ENCODE measurements around the gene GIPR. TPM values are rescaled to one million over a fixed set of nuclear protein-coding genes. Genes with fewer than 3 reads are reported as not detected.
A peak's percentile ranks its signal among the peaks of the same experiment; 100 is the strongest.

Gene GIPR
- total RNA-seq, 1 donor from 2014 or later, result 9.5 TPM

- H3K27ac Mint-ChIP-seq, result peak overlapping the region; percentile 98
- peaks cover 32% of the 10 kb centered on the region for H3K36me3 Mint-ChIP-seq (ENCODE audit: low read depth)
- H3K4me1 Mint-ChIP-seq (ENCODE audit: low read depth), result peaks cover 30% of the 10 kb centered on the region
- H3K27me3 Mint-ChIP-seq (ENCODE audit: low read depth), result no peaks in the 10 kb centered on the region
- H3K9me3 Mint-ChIP-seq, result no peaks in the 10 kb centered on the region
- no peak for DNase-seq (ENCODE audit: low spot score)
- H3K4me3 Mint-ChIP-seq (ENCODE audit: low read depth), result peak overlapping the region; percentile 79
- intact Hi-C loops (cut with micrococcal nuclease), result loop anchor here (1.0 to 5.0 kb wide), 3 partner anchors 11 to 219 kb away; partner anchors contain the start of gene ERCC1
Observed at GRCh38 chr19:45640849-45641273, 27.2 kb upstream of the GIPR start.

GRCh38 chr19:45641274-45642105 lies 26.5 kb upstream of the GIPR start:
- peaks cover 26% of the 10 kb centered on the region for H3K36me3 Mint-ChIP-seq (ENCODE audit: low read depth)
- no peaks in the 10 kb centered on the region for H3K27me3 Mint-ChIP-seq (ENCODE audit: low read depth)
- H3K4me3 Mint-ChIP-seq (ENCODE audit: low read depth), result peak overlapping the region; percentile 79
- H3K27ac Mint-ChIP-seq, result peak overlapping the region; percentile 98
- intact Hi-C loops (cut with micrococcal nuclease), result loop anchor here (1.0 to 5.0 kb wide), 7 partner anchors 11 to 219 kb away; partner anchors contain the start of genes ERCC1 and QPCTL
- H3K4me1 Mint-ChIP-seq (ENCODE audit: low read depth), result peaks cover 32% of the 10 kb centered on the region
- peak; percentile 81 for DNase-seq (ENCODE audit: low spot score)
- H3K9me3 Mint-ChIP-seq, result no peaks in the 10 kb centered on the region

DNA sequence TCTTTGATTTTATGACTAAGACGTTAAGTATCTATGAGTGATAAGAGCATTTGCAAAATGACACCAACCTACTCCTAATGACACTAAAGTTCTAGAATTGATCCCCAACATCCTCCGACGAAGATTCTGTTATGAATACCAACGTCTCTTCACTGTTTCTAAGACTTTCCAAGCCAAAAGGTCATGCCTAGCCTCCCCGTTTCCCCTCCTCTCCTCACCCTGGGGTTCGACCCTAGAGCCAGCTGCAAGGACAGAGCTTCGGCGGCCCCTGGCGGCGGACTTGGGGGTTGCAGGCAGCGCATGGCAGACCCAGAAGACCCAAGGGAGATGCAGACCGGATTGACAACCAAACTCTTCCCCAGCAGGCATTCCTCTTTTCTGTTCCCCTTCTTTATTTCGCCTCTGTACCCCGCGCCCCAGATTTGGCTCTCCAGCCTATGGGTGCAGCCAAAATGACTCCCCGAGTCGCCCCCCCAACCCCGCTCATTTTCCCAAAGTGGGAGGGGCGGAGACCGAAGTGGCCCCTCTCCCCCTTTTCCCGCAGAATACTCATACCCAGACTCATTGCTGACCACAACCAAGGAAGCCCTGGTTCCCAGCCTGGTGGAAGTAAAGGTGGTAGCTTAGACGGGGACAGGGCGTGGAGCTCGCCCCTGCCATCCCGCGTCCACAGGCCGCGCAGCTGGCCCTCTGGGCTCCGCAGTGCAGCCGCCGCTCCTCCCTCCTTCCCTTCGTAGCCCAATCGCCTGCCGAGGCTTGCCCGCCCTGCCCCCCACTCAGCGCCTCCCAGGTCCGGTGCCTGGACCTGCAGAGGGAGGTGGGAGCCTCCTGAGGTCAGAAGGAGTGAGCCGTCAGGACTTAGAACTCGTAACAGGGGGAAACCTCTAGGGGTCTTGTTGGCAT lies 24.7 kb upstream of the GIPR start:
- intact Hi-C loops (cut with micrococcal nuclease), result loop anchor here (1.0 to 5.0 kb wide), 4 partner anchors 36 to 221 kb away; partner anchors contain the start of genes ERCC1 and OPA3
- peak overlapping the region; percentile 98 for H3K27ac Mint-ChIP-seq
- H3K9me3 Mint-ChIP-seq, result no peaks in the 10 kb centered on the region
- H3K4me1 Mint-ChIP-seq (ENCODE audit: low read depth), result peaks cover 33% of the 10 kb centered on the region
- peak overlapping the region; percentile 64 for H3K4me3 Mint-ChIP-seq (ENCODE audit: low read depth)
- H3K36me3 Mint-ChIP-seq (ENCODE audit: low read depth), result peaks cover 18% of the 10 kb centered on the region
- peak; percentile 86 for DNase-seq (ENCODE audit: low spot score)
- no peaks in the 10 kb centered on the region for H3K27me3 Mint-ChIP-seq (ENCODE audit: low read depth)

- H3K27me3 Mint-ChIP-seq (ENCODE audit: low read depth), result no peaks in the 10 kb centered on the region
- H3K4me1 Mint-ChIP-seq (ENCODE audit: low read depth), result peaks cover 26% of the 10 kb centered on the region
- DNase-seq (ENCODE audit: low spot score), result no peak
- intact Hi-C loops (cut with micrococcal nuclease), result loop anchor here (1.0 to 5.0 kb wide), 4 partner anchors 37 to 222 kb away; partner anchors contain the start of genes ERCC1 and OPA3
- H3K36me3 Mint-ChIP-seq (ENCODE audit: low read depth), result peaks cover 11% of the 10 kb centered on the region
- peak overlapping the region; percentile 22 for H3K27ac Mint-ChIP-seq
- no peaks in the 10 kb centered on the region for H3K9me3 Mint-ChIP-seq
- peak overlapping the region; percentile 26 for H3K4me3 Mint-ChIP-seq (ENCODE audit: low read depth)
Observed at GRCh38 chr19:45643927-45644771, 23.9 kb upstream of the GIPR start.

GRCh38 chr19:45645068-45645630 lies 22.9 kb upstream of the GIPR start:
- H3K4me3 Mint-ChIP-seq (ENCODE audit: low read depth), result peak overlapping the region; percentile 82
- no peaks in the 10 kb centered on the region for H3K9me3 Mint-ChIP-seq
- peaks cover 25% of the 10 kb centered on the region for H3K4me1 Mint-ChIP-seq (ENCODE audit: low read depth)
- intact Hi-C loops (cut with micrococcal nuclease), result no loop called here
- peak overlapping the region; percentile 84 for H3K27ac Mint-ChIP-seq
- H3K36me3 Mint-ChIP-seq (ENCODE audit: low read depth), result peaks cover 10% of the 10 kb centered on the region
- DNase-seq (ENCODE audit: low spot score), result no peak
- no peaks in the 10 kb centered on the region for H3K27me3 Mint-ChIP-seq (ENCODE audit: low read depth)

- Mint-ChIP-seq H3K9me3 (no peaks in the 10 kb centered on the region), H3K27ac (peak overlapping the region; percentile 84), H3K36me3 (ENCODE audit: low read depth) (peaks cover 6% of the 10 kb centered on the region), H3K27me3 (ENCODE audit: low read depth) (no peaks in the 10 kb centered on the region), H3K4me1 (ENCODE audit: low read depth) (peaks cover 22% of the 10 kb centered on the region), H3K4me3 (ENCODE audit: low read depth) (peak overlapping the region; percentile 82)
- intact Hi-C loops (cut with micrococcal nuclease), result no loop called here
- peak; percentile 84 for DNase-seq (ENCODE audit: low spot score)
Observed at GRCh38 chr19:45645631-45646344, 22.2 kb upstream of the GIPR start.

GRCh38 chr19:45646345-45646698 lies 21.7 kb upstream of the GIPR start:
- peaks cover under 1% of the 10 kb centered on the region for H3K36me3 Mint-ChIP-seq (ENCODE audit: low read depth)
- H3K9me3 Mint-ChIP-seq, result no peaks in the 10 kb centered on the region
- peak overlapping the region; percentile 84 for H3K27ac Mint-ChIP-seq
- H3K4me1 Mint-ChIP-seq (ENCODE audit: low read depth), result peaks cover 17% of the 10 kb centered on the region
- peak overlapping the region; percentile 82 for H3K4me3 Mint-ChIP-seq (ENCODE audit: low read depth)
- intact Hi-C loops (cut with micrococcal nuclease), result no loop called here
- no peaks in the 10 kb centered on the region for H3K27me3 Mint-ChIP-seq (ENCODE audit: low read depth)
- DNase-seq (ENCODE audit: low spot score), result no peak

DNA sequence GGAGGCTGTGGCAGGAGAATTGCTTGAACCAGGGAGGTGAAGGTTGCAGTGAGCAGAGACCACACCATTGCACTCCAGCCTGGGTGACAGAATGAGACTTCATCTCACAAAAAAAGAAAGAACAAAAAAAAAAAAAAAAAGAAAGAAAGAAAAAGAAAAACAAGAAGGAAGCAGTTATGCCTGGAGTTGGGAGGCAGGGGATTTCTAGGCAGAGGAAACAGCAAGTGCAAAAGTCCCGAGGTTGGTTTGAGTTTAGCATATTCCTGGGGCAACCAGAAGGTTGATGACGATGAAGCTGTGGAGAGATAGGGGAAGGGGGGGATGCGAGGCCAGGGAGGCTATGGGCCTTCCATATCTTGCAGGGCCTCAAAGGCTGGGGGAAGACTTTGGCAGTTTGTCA lies 17.3 kb upstream of the GIPR start:
- DNase-seq (ENCODE audit: low spot score), result no peak
- intact Hi-C loops (cut with micrococcal nuclease), result no loop called here
- H3K9me3 Mint-ChIP-seq, result no peaks in the 10 kb centered on the region
- H3K27ac Mint-ChIP-seq, result no peak overlapping the region
- no peak overlapping the region for H3K4me3 Mint-ChIP-seq (ENCODE audit: low read depth)
- H3K36me3 Mint-ChIP-seq (ENCODE audit: low read depth), result no peaks in the 10 kb centered on the region
- no peaks in the 10 kb centered on the region for H3K27me3 Mint-ChIP-seq (ENCODE audit: low read depth)
- peaks cover 5% of the 10 kb centered on the region for H3K4me1 Mint-ChIP-seq (ENCODE audit: low read depth)

GRCh38 chr19:45653634-45654033 lies 14.4 kb upstream of the GIPR start:
- intact Hi-C loops (cut with micrococcal nuclease), result no loop called here
- H3K4me1 Mint-ChIP-seq (ENCODE audit: low read depth), result no peaks in the 10 kb centered on the region
- no peak overlapping the region for H3K27ac Mint-ChIP-seq
- no peak overlapping the region for H3K4me3 Mint-ChIP-seq (ENCODE audit: low read depth)
- H3K27me3 Mint-ChIP-seq (ENCODE audit: low read depth), result peaks cover under 1% of the 10 kb centered on the region
- H3K9me3 Mint-ChIP-seq, result no peaks in the 10 kb centered on the region
- no peaks in the 10 kb centered on the region for H3K36me3 Mint-ChIP-seq (ENCODE audit: low read depth)
- DNase-seq (ENCODE audit: low spot score), result no peak

- peaks cover 4% of the 10 kb centered on the region for H3K27me3 Mint-ChIP-seq (ENCODE audit: low read depth)
- DNase-seq (ENCODE audit: low spot score), result no peak
- no peaks in the 10 kb centered on the region for H3K36me3 Mint-ChIP-seq (ENCODE audit: low read depth)
- H3K27ac Mint-ChIP-seq, result no peak overlapping the region
- no peaks in the 10 kb centered on the region for H3K4me1 Mint-ChIP-seq (ENCODE audit: low read depth)
- no peaks in the 10 kb centered on the region for H3K9me3 Mint-ChIP-seq
- H3K4me3 Mint-ChIP-seq (ENCODE audit: low read depth), result no peak overlapping the region
- intact Hi-C loops (cut with micrococcal nuclease), result no loop called here
Observed at GRCh38 chr19:45655073-45655472, 12.9 kb upstream of the GIPR start.

DNA sequence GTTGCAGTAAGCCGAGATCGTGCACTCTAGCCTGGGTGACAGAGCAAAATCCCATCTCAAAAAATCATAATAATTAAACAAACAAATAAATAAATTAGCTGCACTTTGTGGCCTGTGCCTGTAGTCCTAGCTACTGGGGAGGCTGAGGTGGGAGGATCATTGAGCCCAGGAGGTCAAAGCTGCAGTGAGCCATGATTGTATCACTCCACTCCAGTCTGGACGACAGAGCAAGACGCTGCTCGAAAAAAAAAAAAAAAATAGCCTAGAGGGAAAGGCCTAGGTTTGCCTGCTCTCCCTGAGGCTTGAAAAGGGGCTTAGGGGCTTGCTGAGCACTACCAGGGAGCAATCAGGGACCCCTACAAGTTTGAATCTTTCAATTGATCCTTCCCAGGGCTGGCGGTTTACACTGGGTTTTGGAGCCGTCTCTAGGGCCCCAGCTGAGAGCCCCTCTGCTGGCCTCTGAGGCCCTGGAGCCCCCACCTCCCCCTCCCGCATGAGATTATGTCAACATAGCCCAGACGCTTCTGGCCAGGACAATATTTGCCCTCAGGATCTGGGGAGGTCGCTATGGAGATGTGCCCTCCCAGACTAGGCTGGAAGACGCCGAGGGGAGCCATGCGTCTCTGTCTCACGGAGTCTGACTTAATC lies 10.4 kb upstream of the GIPR start:
- H3K27me3 Mint-ChIP-seq (ENCODE audit: low read depth), result peaks cover 9% of the 10 kb centered on the region

More for the DNA sequence above, 10.4 kb upstream of the GIPR start:
- Mint-ChIP-seq H3K9me3 (no peaks in the 10 kb centered on the region), H3K4me1 (ENCODE audit: low read depth) (no peaks in the 10 kb centered on the region), H3K4me3 (ENCODE audit: low read depth) (no peak overlapping the region), H3K27ac (no peak overlapping the region), H3K36me3 (ENCODE audit: low read depth) (no peaks in the 10 kb centered on the region)
- intact Hi-C loops (cut with micrococcal nuclease), result no loop called here
- DNase-seq (ENCODE audit: low spot score), result no peak
